ENCODE data around the gene JAGN1. TPM values are rescaled to one million over a fixed set of nuclear protein-coding genes. Genes with fewer than 3 reads are reported as not detected.
"Not testable (repeated sequence)": the region's sequence is repeated elsewhere in the genome, so short reads cannot be mapped to it uniquely, and the experiment has no call there.

JAGN1 gene
- total RNA-seq, 1 donor from 2014 or later, result 31.7 TPM

DNA sequence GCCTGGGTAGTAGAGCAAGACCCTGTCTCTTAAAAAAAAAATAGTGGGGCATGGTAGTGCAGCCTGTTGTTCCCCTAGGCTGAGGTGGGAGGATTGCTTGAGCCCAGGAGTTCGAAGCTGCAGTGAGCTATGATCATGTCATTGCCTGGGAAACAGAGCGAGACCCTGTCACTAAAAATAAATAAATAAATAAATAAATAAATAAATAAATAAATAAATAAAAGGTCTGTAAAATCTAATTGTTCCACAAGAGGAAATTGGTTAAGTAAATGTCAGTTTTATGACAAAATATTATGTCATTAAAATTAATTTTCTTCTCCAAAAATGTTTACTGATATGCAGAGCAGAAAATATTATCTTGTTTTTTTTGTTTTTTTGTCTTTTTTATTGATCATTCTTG, 48.6 kb downstream of the JAGN1 start:
- Mint-ChIP-seq H3K36me3 (ENCODE audit: low read depth) (peaks cover 44% of the 10 kb centered on the region), H3K27ac (no peak overlapping the region), H3K9me3 (no peaks in the 10 kb centered on the region), H3K27me3 (ENCODE audit: low read depth) (no peaks in the 10 kb centered on the region), H3K4me3 (ENCODE audit: low read depth) (no peak overlapping the region), H3K4me1 (ENCODE audit: low read depth) (peaks cover 19% of the 10 kb centered on the region)
- intact Hi-C loops (cut with micrococcal nuclease), result loop anchor here (10.0 kb wide), 1 partner anchor 346 kb away; no protein-coding TSS in a partner anchor
- DNase-seq (ENCODE audit: low spot score), result no peak

DNA sequence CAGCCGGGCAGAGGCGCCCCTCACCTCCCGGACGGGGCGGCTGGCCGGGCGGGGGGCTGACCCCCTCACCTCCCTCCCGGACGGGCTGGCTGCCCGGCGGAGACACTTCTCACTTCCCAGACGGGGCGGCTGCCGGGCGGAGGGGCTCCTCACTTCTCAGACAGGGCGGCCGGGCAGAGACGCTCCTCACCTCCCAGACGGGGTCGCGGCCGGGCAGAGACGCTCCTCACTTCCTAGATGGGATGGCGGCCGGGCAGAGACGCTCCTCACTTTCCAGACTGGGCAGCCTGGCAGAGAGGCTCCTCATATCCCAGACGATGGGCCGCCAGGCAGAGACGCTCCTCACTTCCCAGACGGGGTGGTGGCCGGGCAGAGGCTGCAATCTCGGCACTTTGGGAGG, 49.5 kb downstream of the JAGN1 start:
- Mint-ChIP-seq H3K4me1 (ENCODE audit: low read depth) (peaks cover 13% of the 10 kb centered on the region), H3K36me3 (ENCODE audit: low read depth) (peaks cover 47% of the 10 kb centered on the region)
- not testable (repeated sequence) for H3K9me3 Mint-ChIP-seq; H3K27me3 Mint-ChIP-seq (ENCODE audit: low read depth); H3K27ac Mint-ChIP-seq; DNase-seq (ENCODE audit: low spot score); H3K4me3 Mint-ChIP-seq (ENCODE audit: low read depth)
- intact Hi-C loops (cut with micrococcal nuclease), result loop anchor here (10.0 kb wide), 1 partner anchor 345 kb away; no protein-coding TSS in a partner anchor

DNA sequence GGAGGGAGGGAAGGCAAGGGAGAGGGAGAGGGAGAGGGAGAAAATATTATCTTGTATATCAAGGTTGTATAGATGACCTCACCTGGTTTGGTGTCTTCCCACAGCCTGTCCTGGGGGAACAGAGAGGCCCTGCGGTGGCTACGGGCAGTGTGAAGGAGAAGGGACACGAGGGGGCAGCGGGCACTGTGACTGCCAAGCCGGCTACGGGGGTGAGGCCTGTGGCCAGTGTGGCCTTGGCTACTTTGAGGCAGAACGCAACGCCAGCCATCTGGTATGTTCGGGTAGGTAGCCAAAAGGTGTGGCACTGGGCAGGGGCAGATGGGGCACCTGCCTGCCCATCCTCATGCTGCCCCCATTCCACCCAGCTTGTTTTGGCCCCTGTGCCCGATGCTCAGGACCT, 50.3 kb downstream of the JAGN1 start:
- peaks cover 39% of the 10 kb centered on the region for H3K36me3 Mint-ChIP-seq (ENCODE audit: low read depth)
- H3K27ac Mint-ChIP-seq, result no peak overlapping the region
- intact Hi-C loops (cut with micrococcal nuclease), result no loop called here
- DNase-seq (ENCODE audit: low spot score), result no peak
- H3K9me3 Mint-ChIP-seq, result no peaks in the 10 kb centered on the region
- H3K4me1 Mint-ChIP-seq (ENCODE audit: low read depth), result peaks cover 8% of the 10 kb centered on the region
- no peak overlapping the region for H3K4me3 Mint-ChIP-seq (ENCODE audit: low read depth)
- H3K27me3 Mint-ChIP-seq (ENCODE audit: low read depth), result no peaks in the 10 kb centered on the region

DNA sequence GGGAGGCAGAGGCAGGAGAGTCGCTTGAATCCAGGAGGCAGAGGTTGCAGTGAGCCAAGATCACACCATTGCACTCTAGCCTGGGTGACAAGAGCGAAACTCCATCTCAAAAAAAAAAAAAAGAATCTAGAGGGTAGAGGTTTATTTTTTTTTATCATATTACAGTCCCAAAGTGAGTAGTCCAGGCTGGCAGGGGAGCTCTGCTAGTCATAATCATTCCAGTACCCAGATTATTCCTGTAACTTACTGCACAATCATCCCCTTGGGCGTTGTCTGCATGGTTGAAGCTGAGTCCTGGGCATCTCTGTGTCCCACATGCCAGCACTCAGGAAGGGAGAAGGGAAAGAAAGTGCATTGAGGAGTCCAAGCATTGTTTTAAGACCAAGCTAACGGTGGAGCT, 51.8 kb downstream of the JAGN1 start:
- Mint-ChIP-seq H3K36me3 (ENCODE audit: low read depth) (peaks cover 30% of the 10 kb centered on the region), H3K27ac (no peak overlapping the region), H3K9me3 (no peaks in the 10 kb centered on the region), H3K4me3 (ENCODE audit: low read depth) (no peak overlapping the region), H3K27me3 (ENCODE audit: low read depth) (no peaks in the 10 kb centered on the region), H3K4me1 (ENCODE audit: low read depth) (peaks cover 5% of the 10 kb centered on the region)
- intact Hi-C loops (cut with micrococcal nuclease), result no loop called here
- no peak for DNase-seq (ENCODE audit: low spot score)

DNA sequence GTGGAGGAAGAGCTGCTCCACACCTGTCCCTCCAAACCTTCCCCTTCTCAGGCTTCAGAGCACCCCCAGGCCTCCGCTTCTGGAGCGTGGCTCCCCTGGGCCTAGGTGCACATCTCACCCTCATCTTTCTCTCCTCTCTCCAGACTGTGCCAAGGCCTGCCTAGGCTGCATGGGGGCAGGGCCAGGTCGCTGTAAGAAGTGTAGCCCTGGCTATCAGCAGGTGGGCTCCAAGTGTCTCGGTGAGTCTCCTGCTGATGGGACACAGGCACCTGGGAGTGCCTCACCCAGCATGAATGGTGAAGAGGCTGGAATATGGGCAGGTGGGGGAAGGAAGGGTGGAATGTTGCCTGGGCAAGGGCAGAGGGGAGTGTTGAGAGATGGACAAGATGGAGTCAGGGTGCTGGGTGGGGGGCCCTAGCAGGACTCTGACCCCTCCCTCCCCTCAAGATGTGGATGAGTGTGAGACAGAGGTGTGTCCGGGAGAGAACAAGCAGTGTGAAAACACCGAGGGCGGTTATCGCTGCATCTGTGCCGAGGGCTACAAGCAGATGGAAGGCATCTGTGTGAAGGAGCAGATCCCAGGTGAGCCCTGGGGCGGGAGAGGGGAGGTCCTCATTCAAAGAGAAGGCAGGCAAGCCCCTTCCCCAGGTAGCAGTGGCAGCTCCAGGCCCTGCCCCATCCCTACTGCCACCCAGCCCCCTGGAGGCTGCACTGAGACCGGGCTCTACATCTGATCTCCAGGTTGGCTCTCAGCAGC, 52.7 kb downstream of the JAGN1 start:
- Mint-ChIP-seq H3K27me3 (ENCODE audit: low read depth) (no peaks in the 10 kb centered on the region), H3K9me3 (no peaks in the 10 kb centered on the region), H3K36me3 (ENCODE audit: low read depth) (peaks cover 25% of the 10 kb centered on the region), H3K27ac (no peak overlapping the region), H3K4me1 (ENCODE audit: low read depth) (peaks cover 5% of the 10 kb centered on the region), H3K4me3 (ENCODE audit: low read depth) (no peak overlapping the region)
- intact Hi-C loops (cut with micrococcal nuclease), result no loop called here
- DNase-seq (ENCODE audit: low spot score), result no peak

Other genes starting within 250 kb of the JAGN1 start
- gene MTMR14, start 241.1 kb upstream of the JAGN1 start, total RNA-seq, result 39.2 and 41.7 TPM in 2 replicates
- gene CPNE9, start 186.8 kb upstream of the JAGN1 start, total RNA-seq, result 0.50 TPM in 1 of 2 replicates, not detected in the other
- 34.2 and 35.8 TPM in 2 replicates for gene BRPF1, start 158.9 kb upstream of the JAGN1 start, total RNA-seq
- gene OGG1, start 140.7 kb upstream of the JAGN1 start, total RNA-seq, result 33.0 and 38.4 TPM in 2 replicates
- 113 and 116 TPM in 2 replicates for gene CAMK1, start 120.7 kb upstream of the JAGN1 start, total RNA-seq
- gene TADA3, start 98.1 kb upstream of the JAGN1 start, total RNA-seq, result 86.6 and 89.2 TPM in 2 replicates
- gene ARPC4, start 97.5 kb upstream of the JAGN1 start, total RNA-seq, result 253 and 268 TPM in 2 replicates
- 51.0 and 56.5 TPM in 2 replicates for gene TTLL3, start 80.3 kb upstream of the JAGN1 start, total RNA-seq
- gene RPUSD3, start 46.6 kb upstream of the JAGN1 start, total RNA-seq, result 70.0 and 71.1 TPM in 2 replicates
- not detected in 2 replicates for gene CIDEC, start 10.4 kb upstream of the JAGN1 start, total RNA-seq
- 0.78 and 1.0 TPM in 2 replicates for gene IL17RE, start 12.2 kb downstream of the JAGN1 start, total RNA-seq
- 0.27 and 0.48 TPM in 2 replicates for gene IL17RC, start 26.5 kb downstream of the JAGN1 start, total RNA-seq
- 22.9 and 24.0 TPM in 2 replicates for gene CRELD1, start 43.2 kb downstream of the JAGN1 start, total RNA-seq
- 10.7 and 11.3 TPM in 2 replicates for gene PRRT3, start 61.8 kb downstream of the JAGN1 start, total RNA-seq
- 35.9 and 43.5 TPM in 2 replicates for gene EMC3, start 96.2 kb downstream of the JAGN1 start, total RNA-seq
- gene FANCD2, start 135.8 kb downstream of the JAGN1 start, total RNA-seq, result 54.4 and 55.1 TPM in 2 replicates
- not detected in 2 replicates for gene FANCD2OS, start 217.6 kb downstream of the JAGN1 start, total RNA-seq
- 94.4 and 100 TPM in 2 replicates for gene BRK1, start 225.1 kb downstream of the JAGN1 start, total RNA-seq

Measured in activated T-helper 2 cell treated with anti-CD3 and anti-CD28 coated beads, Interferon-gamma antibody, Interleukin-2, Interleukin-4, amounts not matched to agents 10 μg/mL and 5 μg/mL and 100 μg/mL, durations not matched to agents 14 hours and 24 hours and 36 hours (primary cell).